Measurements from ENCODE around the gene GJD3. TPM values are rescaled to one million over a fixed set of nuclear protein-coding genes. Genes with fewer than 3 reads are reported as not detected.
A peak's percentile ranks its signal among the peaks of the same experiment; 100 is the strongest.

The GJD3 gene
- total RNA-seq, 1 experiment from 2014 or later: not detected

DNA sequence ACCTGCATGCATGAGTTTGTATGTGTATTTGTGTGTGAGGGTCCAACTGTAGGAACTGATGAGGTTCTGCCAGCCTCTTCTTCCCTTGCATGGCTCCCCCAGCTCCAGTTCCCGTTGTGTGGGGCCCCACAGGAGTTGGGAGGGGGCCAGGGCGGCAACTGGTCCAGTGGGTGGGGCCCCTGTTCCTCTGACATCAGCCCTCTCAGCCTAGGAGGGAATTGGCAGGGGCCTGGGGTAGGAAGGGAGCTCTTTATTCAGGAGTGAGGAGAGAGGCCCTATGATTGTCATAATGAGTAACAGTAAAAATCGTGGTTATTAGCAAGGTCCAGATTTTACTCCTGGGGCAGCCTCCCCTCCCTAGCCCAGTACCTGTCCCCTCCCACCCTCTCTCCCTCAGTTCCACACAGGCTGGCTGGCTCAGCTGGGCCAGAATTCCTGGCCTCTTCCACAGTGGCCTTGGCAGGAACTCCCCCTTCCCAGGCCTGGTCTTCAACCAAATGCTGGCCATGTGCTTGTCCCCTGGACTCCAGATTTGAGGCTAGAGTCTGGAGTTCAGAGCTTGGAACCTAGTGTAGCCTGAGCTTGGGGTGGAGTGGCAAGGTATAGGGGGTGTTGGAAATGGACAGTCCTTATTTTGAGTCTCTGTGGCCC is 36.7 kb downstream of the GJD3 start:
- CTCF ChIA-PET: interaction anchor here (0.8 to 1.6 kb wide), 3 partner anchors 9 to 27 kb away, joined by 3 to 4 read pairs (median 3); no protein-coding TSS in a partner anchor
- H3K9me3 Mint-ChIP-seq (ENCODE audit: unreplicated experiment): no peaks in the 10 kb centered on the region
- H3K36me3 Mint-ChIP-seq (ENCODE audit: insufficient read depth, unreplicated experiment): peaks cover 15% of the 10 kb centered on the region
- H3K4me3 Mint-ChIP-seq (ENCODE audit: unreplicated experiment): no peak overlapping the region
- DNase-seq (ENCODE audit: unreplicated experiment): no peak
- H3K27me3 Mint-ChIP-seq (ENCODE audit: insufficient read depth, unreplicated experiment): no peaks in the 10 kb centered on the region
- peak overlapping the region; percentile 64 for H3K27ac Mint-ChIP-seq (ENCODE audit: low read depth, unreplicated experiment)
- intact Hi-C loops (cut with micrococcal nuclease): no loop called here
- POLR2A ChIA-PET: interaction anchor here (1.1 to 1.4 kb wide), 4 partner anchors 9 to 22 kb away, joined by 3 to 7 read pairs (median 4); no protein-coding TSS in a partner anchor
- H3K4me1 Mint-ChIP-seq (ENCODE audit: insufficient read depth, unreplicated experiment): peaks cover 56% of the 10 kb centered on the region
- TF ChIP-seq, protein P1, sequence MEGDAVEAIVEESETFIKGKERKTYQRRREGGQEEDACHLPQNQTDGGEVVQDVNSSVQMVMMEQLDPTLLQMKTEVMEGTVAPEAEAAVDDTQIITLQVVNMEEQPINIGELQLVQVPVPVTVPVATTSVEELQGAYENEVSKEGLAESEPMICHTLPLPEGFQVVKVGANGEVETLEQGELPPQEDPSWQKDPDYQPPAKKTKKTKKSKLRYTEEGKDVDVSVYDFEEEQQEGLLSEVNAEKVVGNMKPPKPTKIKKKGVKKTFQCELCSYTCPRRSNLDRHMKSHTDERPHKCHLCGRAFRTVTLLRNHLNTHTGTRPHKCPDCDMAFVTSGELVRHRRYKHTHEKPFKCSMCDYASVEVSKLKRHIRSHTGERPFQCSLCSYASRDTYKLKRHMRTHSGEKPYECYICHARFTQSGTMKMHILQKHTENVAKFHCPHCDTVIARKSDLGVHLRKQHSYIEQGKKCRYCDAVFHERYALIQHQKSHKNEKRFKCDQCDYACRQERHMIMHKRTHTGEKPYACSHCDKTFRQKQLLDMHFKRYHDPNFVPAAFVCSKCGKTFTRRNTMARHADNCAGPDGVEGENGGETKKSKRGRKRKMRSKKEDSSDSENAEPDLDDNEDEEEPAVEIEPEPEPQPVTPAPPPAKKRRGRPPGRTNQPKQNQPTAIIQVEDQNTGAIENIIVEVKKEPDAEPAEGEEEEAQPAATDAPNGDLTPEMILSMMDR (IDR thresholded peaks at IDR 0.05; ENCODE audit: unreplicated experiment): no peak
- no TSS peak for BruUV-seq (replicated peaks)

DNA sequence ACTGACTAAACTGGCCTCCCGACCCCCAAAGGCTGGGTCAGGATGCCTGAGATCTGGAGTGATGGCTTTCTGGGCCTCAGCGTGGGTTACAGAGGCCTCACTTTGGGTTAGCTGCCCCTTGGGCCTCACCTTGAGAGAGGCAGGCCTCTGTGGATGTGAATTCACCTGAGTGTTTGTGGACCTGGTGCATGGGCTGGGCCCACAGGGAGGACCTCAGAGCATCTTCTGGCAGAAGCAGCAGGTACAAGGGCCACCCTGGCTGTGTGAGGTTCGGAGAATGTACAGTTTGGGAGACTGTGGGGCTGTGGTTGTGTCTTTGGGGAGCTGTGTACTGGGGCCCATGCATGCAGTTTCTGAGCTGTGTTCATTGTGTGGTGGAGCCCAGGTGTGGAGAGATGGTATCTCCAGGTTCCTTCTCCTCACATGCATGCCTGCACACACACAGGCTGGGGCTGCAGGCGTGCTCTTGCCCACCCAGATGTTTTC is 37.2 kb downstream of the GJD3 start:
- no TSS peak for BruUV-seq (replicated peaks)
- intact Hi-C loops (cut with micrococcal nuclease): no loop called here
- DNase-seq (ENCODE audit: unreplicated experiment): no peak
- TF ChIP-seq, protein P1 (IDR thresholded peaks at IDR 0.05; ENCODE audit: unreplicated experiment): no peak
- ChIA-PET POLR2A (interaction anchor here (1.1 to 1.4 kb wide), 4 partner anchors 9 to 23 kb away, joined by 3 to 7 read pairs (median 4); no protein-coding TSS in a partner anchor), CTCF (interaction anchor here (0.6 to 1.6 kb wide), 3 partner anchors 8 to 31 kb away, joined by 3 to 4 read pairs (median 3); no protein-coding TSS in a partner anchor)
- H3K27me3 Mint-ChIP-seq (ENCODE audit: insufficient read depth, unreplicated experiment): no peaks in the 10 kb centered on the region
- H3K4me1 Mint-ChIP-seq (ENCODE audit: insufficient read depth, unreplicated experiment): peaks cover 56% of the 10 kb centered on the region
- no peaks in the 10 kb centered on the region for H3K9me3 Mint-ChIP-seq (ENCODE audit: unreplicated experiment)
- peaks cover 15% of the 10 kb centered on the region for H3K36me3 Mint-ChIP-seq (ENCODE audit: insufficient read depth, unreplicated experiment)
- peak overlapping the region; percentile 64 for H3K27ac Mint-ChIP-seq (ENCODE audit: low read depth, unreplicated experiment)
- no peak overlapping the region for H3K4me3 Mint-ChIP-seq (ENCODE audit: unreplicated experiment)

DNA sequence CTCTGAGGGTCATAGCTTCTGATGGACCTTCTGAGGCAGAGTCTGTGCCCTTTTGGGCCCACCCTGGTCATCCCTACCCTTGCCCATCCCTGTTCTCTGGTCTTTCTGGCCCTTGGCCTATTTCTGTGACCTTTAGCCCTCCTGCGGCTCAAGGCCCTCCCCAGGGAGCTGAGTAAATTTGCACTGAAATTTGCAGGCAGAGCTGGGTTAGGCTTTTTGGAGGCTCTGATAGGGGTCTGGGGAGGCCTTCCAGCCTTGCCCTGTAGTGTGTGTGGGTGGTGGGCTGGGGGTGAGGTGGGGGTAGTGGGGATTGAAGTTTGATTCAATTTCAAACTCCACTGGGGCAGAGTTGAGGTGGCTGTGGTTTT is 37.7 kb downstream of the GJD3 start:
- Mint-ChIP-seq H3K4me1 (ENCODE audit: insufficient read depth, unreplicated experiment) (peaks cover 61% of the 10 kb centered on the region), H3K9me3 (ENCODE audit: unreplicated experiment) (no peaks in the 10 kb centered on the region), H3K36me3 (ENCODE audit: insufficient read depth, unreplicated experiment) (peaks cover 15% of the 10 kb centered on the region), H3K27me3 (ENCODE audit: insufficient read depth, unreplicated experiment) (no peaks in the 10 kb centered on the region), H3K4me3 (ENCODE audit: unreplicated experiment) (no peak overlapping the region), H3K27ac (ENCODE audit: low read depth, unreplicated experiment) (no peak overlapping the region)
- CTCF ChIA-PET: interaction anchor here (0.6 to 1.6 kb wide), 2 partner anchors 8 to 32 kb away, joined by 3 read pairs; no protein-coding TSS in a partner anchor
- TF ChIP-seq, protein P1 (IDR thresholded peaks at IDR 0.05; ENCODE audit: unreplicated experiment): no peak
- no peak for DNase-seq (ENCODE audit: unreplicated experiment)
- intact Hi-C loops (cut with micrococcal nuclease): no loop called here
- POLR2A ChIA-PET: interaction anchor here (1.2 to 1.4 kb wide), 2 partner anchors 8 to 23 kb away, joined by 3 to 4 read pairs; no protein-coding TSS in a partner anchor
- BruUV-seq (replicated peaks): no TSS peak

DNA sequence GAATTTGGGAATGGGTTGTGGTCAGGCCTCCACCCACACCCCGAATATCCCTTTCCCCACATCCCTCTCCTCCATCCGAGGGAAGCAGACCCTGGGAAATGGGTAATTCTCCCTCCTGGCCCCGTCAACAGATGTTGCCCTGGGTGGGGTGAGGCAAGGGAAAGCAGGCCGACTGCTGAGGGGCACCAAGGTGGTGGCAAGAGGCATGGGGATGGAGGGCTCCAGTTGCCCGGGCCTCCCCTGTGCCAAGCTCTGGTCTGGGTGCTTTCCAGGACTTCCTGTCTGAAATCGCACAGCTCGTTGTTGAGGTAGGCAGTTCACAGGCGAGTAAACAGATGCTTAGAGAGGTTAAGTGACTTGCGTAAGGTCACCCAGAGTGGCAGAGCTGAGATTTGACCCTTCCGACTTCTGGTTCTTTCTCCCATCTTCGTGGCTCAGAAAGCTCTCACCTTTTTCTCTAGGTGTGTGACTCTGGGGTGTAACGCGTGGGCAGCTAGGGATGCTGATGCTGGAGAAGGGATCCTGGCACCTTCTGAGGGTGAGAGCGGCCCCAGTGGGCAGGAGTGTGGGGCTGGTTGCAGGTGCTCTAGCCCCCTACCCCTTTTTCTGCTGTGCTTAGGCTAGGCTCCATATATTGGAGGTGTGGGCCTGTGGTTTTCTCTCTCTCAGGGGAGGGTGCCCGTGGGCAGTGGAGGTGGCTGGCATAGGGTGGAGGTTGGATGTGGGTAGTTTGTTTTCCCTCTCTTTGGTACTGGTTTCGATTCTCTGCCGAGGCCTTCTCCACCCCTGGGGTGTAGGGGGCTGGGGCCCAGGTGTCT is 38.3 kb downstream of the GJD3 start:
- BruUV-seq (replicated peaks): no TSS peak
- CTCF ChIA-PET: interaction anchor here (0.5 to 0.7 kb wide), 2 partner anchors 92 to 112 kb away, joined by 3 read pairs; partner anchors contain the start of gene TOP2A
- POLR2A ChIA-PET: interaction anchor here (0.5 to 0.9 kb wide), 2 partner anchors 9 to 184 kb away, joined by 3 to 4 read pairs; no protein-coding TSS in a partner anchor
- peak overlapping the region; percentile 63 for H3K27ac Mint-ChIP-seq (ENCODE audit: low read depth, unreplicated experiment)
- H3K4me3 Mint-ChIP-seq (ENCODE audit: unreplicated experiment): no peak overlapping the region
- peaks cover 64% of the 10 kb centered on the region for H3K4me1 Mint-ChIP-seq (ENCODE audit: insufficient read depth, unreplicated experiment)
- no peaks in the 10 kb centered on the region for H3K9me3 Mint-ChIP-seq (ENCODE audit: unreplicated experiment)
- no peaks in the 10 kb centered on the region for H3K27me3 Mint-ChIP-seq (ENCODE audit: insufficient read depth, unreplicated experiment)
- intact Hi-C loops (cut with micrococcal nuclease): no loop called here
- peaks cover 15% of the 10 kb centered on the region for H3K36me3 Mint-ChIP-seq (ENCODE audit: insufficient read depth, unreplicated experiment)
- TF ChIP-seq, protein P1 (IDR thresholded peaks at IDR 0.05; ENCODE audit: unreplicated experiment): no peak
- DNase-seq (ENCODE audit: unreplicated experiment): no peak

Data from MCF 10A (cell line).